Measurements from ENCODE around the gene KLHL22.

DNA sequence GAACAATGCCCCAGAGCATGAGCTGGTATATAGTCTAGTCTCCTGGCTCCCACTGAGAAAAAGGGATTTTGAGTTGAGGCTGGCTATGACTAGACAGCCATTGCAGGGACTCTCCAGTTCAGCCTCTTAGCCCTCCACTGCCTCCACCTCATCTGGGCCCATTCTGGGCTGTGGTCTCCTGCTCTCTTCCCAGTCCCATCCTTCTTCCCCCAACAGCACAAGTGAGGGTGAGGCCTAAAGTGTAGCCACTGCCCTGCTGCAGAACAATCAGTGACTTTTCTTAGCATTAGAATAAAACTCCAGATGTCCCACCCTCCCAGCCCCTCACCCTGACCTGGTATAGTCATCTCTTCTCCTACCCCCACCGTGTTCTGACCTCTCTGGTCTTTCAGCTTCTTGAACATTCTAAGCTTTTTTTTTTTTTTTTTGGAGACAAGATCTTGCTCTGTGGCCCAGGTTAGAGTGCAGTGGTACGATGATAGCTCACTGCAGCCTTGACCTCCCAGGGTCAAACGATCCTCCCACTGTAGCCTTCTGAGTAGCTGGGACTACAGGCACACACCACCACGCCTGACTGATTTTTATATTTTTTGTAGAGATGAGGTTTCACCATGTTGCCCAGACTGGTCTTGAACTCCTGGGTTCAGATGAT is 16.1 kb upstream of the KLHL22 start:
- no peak for TF ChIP-seq POLR2A (IDR thresholded peaks at IDR 0.05)
- TF ChIP-seq CTCF (IDR thresholded peaks at IDR 0.05), result no peak
